Muscle layer of duodenum (tissue), 2 donors: ENCODE results near the gene MCIDAS.

ENCODE experiments used
- H3K27ac ChIP-seq: one replicate; pipeline ENCODE4 v1.7.0; 2013; ENCODE audit warnings: mild to moderate bottlenecking, low read length
- H3K27me3 ChIP-seq: one replicate; pipeline ENCODE4 v1.7.0; 2013; ENCODE audit warnings: low read depth, mild to moderate bottlenecking, control low read depth, low read length
- H3K36me3 ChIP-seq, 2 donors: one replicate each; pipeline ENCODE4 v1.7.0; 2013; ENCODE audit warnings: low read length in 2 of 2, control low read depth in 1 of 2, mild to moderate bottlenecking in 1 of 2; ENCODE audit not compliant: insufficient read depth in 2 of 2, control insufficient read depth in 1 of 2
- H3K4me1 ChIP-seq, 2 donors: one replicate each; pipeline ENCODE4 v1.7.0; 2013; ENCODE audit warnings: low read length in 2 of 2, mild to moderate bottlenecking in 2 of 2, control low read depth in 1 of 2, moderate library complexity in 1 of 2; ENCODE audit not compliant: insufficient read depth in 2 of 2, control insufficient read depth in 1 of 2
- H3K4me3 ChIP-seq, 2 donors: one replicate each; pipeline ENCODE4 v1.7.0; 2013; ENCODE audit warnings: low read length in 2 of 2, low read depth in 1 of 2, mild to moderate bottlenecking in 1 of 2
- H3K9me3 ChIP-seq, 2 donors: one replicate each; pipeline ENCODE4 v1.7.0; 2013; ENCODE audit warnings: low read length in 2 of 2, control low read depth in 1 of 2, mild to moderate bottlenecking in 1 of 2; ENCODE audit not compliant: control insufficient read depth in 1 of 2
- donor health status: healthy.

Gene MCIDAS

GRCh38 chr5:55231919-55232270 is 4.8 kb upstream of the MCIDAS start:
- no peaks in the 10 kb centered on the region for H3K36me3 ChIP-seq
- H3K4me1 ChIP-seq, result peaks cover 6 to 49% of the 10 kb centered on the region in 2 donors
- no peaks in the 10 kb centered on the region for H3K9me3 ChIP-seq
- H3K27ac ChIP-seq, result no peak overlapping the region
- peaks cover 81% of the 10 kb centered on the region for H3K27me3 ChIP-seq
- H3K4me3 ChIP-seq, result peak overlapping the region; percentile 63 to 77

- Histone ChIP-seq H3K27me3 (peaks cover 85% of the 10 kb centered on the region), H3K27ac (no peak overlapping the region), H3K4me1 (peaks cover 6 to 55% of the 10 kb centered on the region in 2 donors)
Observed at GRCh38 chr5:55231029-55231918, 4.2 kb upstream of the MCIDAS start.

GRCh38 chr5:55230086-55230629 is 3.0 kb upstream of the MCIDAS start:
- H3K4me3 ChIP-seq, result no peak overlapping the region
- no peak overlapping the region for H3K27ac ChIP-seq
- peaks cover 94% of the 10 kb centered on the region for H3K27me3 ChIP-seq
- H3K36me3 ChIP-seq, result no peaks in the 10 kb centered on the region
- peaks cover 6 to 57% of the 10 kb centered on the region in 2 donors for H3K4me1 ChIP-seq
- no peaks in the 10 kb centered on the region for H3K9me3 ChIP-seq

More at GRCh38 chr5:55231029-55231918, 4.2 kb upstream of the MCIDAS start:
- no peaks in the 10 kb centered on the region for H3K36me3 ChIP-seq
- peak overlapping the region; percentile 63 to 77 for H3K4me3 ChIP-seq
- no peaks in the 10 kb centered on the region for H3K9me3 ChIP-seq

GRCh38 chr5:55227664-55228430 is 732 bp upstream of the MCIDAS start:
- Histone ChIP-seq H3K27ac (no peak overlapping the region), H3K9me3 (no peaks in the 10 kb centered on the region), H3K4me3 (peak overlapping the region; percentile 41 to 65), H3K4me1 (peaks cover 0 to 48% of the 10 kb centered on the region in 2 donors), H3K27me3 (peaks cover 99% of the 10 kb centered on the region), H3K36me3 (no peaks in the 10 kb centered on the region)

- H3K27ac ChIP-seq, result no peak overlapping the region
- H3K4me1 ChIP-seq, result peaks cover 0 to 38% of the 10 kb centered on the region in 2 donors
- H3K4me3 ChIP-seq, result peak overlapping the region in 1 of 2 donors; percentile 65
- no peaks in the 10 kb centered on the region for H3K36me3 ChIP-seq
- no peaks in the 10 kb centered on the region for H3K9me3 ChIP-seq
- peaks cover 94% of the 10 kb centered on the region for H3K27me3 ChIP-seq
Observed at GRCh38 chr5:55226027-55226933, 835 bp downstream of the MCIDAS start.

GRCh38 chr5:55225346-55225745 is 1.8 kb downstream of the MCIDAS start:
- Histone ChIP-seq H3K4me3 (no peak overlapping the region), H3K27ac (no peak overlapping the region), H3K9me3 (no peaks in the 10 kb centered on the region), H3K4me1 (peaks cover 0 to 38% of the 10 kb centered on the region in 2 donors), H3K36me3 (no peaks in the 10 kb centered on the region), H3K27me3 (peaks cover 93% of the 10 kb centered on the region)

GRCh38 chr5:55223812-55224240 is 3.3 kb downstream of the MCIDAS start:
- no peak overlapping the region for H3K4me3 ChIP-seq

GRCh38 chr5:55222985-55223811 is 3.9 kb downstream of the MCIDAS start:
- H3K27me3 ChIP-seq, result peaks cover 79% of the 10 kb centered on the region
- peak overlapping the region in 1 of 2 donors; percentile 0 for H3K4me3 ChIP-seq
- no peak overlapping the region for H3K27ac ChIP-seq
- H3K9me3 ChIP-seq, result no peaks in the 10 kb centered on the region
- peaks cover 0 to 41% of the 10 kb centered on the region in 2 donors for H3K4me1 ChIP-seq
- H3K36me3 ChIP-seq, result no peaks in the 10 kb centered on the region

More at GRCh38 chr5:55223812-55224240, 3.3 kb downstream of the MCIDAS start:
- Histone ChIP-seq H3K27ac (no peak overlapping the region), H3K27me3 (peaks cover 84% of the 10 kb centered on the region), H3K9me3 (no peaks in the 10 kb centered on the region), H3K36me3 (no peaks in the 10 kb centered on the region), H3K4me1 (peaks cover 0 to 41% of the 10 kb centered on the region in 2 donors)

- no peaks in the 10 kb centered on the region for H3K36me3 ChIP-seq
- no peak overlapping the region for H3K27ac ChIP-seq
- H3K4me3 ChIP-seq, result no peak overlapping the region
- peaks cover 75% of the 10 kb centered on the region for H3K27me3 ChIP-seq
- peaks cover 0 to 34% of the 10 kb centered on the region in 2 donors for H3K4me1 ChIP-seq
- no peaks in the 10 kb centered on the region for H3K9me3 ChIP-seq
Observed at GRCh38 chr5:55222092-55222984, 4.8 kb downstream of the MCIDAS start.
